ENCODE data around the gene TOM1L2.
A peak's percentile ranks its signal among the peaks of the same experiment; 100 is the strongest.
"Not testable (repeated sequence)": the region's sequence is repeated elsewhere in the genome, so short reads cannot be mapped to it uniquely, and the experiment has no call there.

The TOM1L2 gene

DNA sequence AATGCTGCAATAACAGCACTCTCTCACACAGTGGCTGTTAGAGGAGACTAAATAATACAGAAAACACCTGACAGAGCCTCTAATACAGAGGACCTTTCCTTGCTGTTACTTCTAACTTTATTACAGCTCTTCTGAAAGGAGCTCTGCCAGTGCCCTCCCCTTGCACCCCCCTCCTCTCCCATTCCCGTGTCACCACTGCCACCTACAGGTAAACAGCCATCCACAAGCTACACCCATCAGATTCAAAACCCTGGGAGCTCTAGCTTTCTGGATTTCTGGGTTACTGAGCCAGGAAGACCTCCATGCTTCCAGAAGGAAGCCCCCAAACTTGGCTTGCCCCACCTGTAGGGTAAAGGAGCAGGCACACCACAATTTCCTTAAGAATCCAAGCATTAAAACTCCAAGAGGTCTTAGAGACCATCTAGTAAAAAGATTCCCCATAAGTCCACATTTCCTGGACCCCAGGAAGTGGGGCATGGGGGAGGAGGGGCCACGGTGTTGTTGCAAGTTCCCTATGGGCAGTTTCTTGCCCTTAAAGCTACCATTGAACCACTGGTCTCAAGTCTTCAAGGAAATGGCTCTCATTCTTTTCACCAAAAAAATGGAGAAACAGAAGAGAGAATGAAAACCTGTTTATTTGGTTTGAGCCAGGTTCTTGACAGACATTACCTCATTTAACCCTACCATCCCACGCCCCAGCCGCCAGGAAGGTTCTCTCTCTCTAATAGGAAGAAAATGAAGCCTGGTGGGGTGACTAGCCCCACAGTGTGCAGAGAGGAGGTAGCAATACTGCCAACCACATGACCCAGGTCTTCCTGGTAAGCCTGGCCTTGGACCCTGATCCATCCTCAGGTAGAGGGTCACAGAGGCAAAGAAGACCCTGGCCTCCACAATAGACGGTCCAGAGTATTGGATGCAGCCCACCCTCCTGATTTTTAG lies 52.8 kb downstream of the TOM1L2 start:
- H3K4me3 ChIP-seq (ENCODE audit: low read depth in 1 of 2, low read length in 2 of 2): no peak overlapping the region
- no peak overlapping the region for H3K9ac ChIP-seq (ENCODE audit: low read depth in 1 of 2, low read length in 2 of 2)
- H3K36me3 ChIP-seq (ENCODE audit: control insufficient read depth in 1 of 2, insufficient read depth in 2 of 2, low read length in 2 of 2): no peaks in the 10 kb centered on the region
- no peaks in the 10 kb centered on the region for H3K27me3 ChIP-seq (ENCODE audit: control insufficient read depth in 1 of 2, insufficient read depth in 2 of 2, low read length in 2 of 2)
- H3K9me3 ChIP-seq (ENCODE audit: control insufficient read depth in 1 of 2, low read length in 2 of 2): no peaks in the 10 kb centered on the region
- peaks cover 30 to 34% of the 10 kb centered on the region in 2 donors for H3K4me1 ChIP-seq (ENCODE audit: control insufficient read depth in 1 of 2, insufficient read depth in 2 of 2, low read length in 2 of 2)
- no peak overlapping the region for H3K27ac ChIP-seq (ENCODE audit: low read depth, low read length)

DNA sequence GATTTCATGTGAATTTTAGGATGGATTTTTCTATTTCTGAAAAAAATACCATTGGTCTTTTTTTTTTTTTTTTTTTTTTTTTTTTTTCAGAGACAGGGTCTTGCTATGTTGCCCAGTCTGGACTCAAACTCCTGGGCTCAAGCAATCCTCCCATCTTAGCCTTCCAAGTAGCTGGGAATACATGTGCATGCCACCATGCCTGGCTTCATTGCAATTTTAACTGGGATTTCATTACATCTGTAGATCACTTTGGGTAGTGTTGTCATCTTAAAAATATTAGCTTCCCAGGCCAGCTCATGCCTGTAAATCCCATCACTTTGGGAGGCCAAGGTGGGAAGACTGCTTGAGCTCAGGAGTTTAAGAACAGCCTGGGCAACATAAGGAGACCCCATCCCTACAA lies 54.8 kb downstream of the TOM1L2 start:
- Histone ChIP-seq H3K4me1 (ENCODE audit: control insufficient read depth in 1 of 2, insufficient read depth in 2 of 2, low read length in 2 of 2) (peaks cover 34 to 39% of the 10 kb centered on the region in 2 donors), H3K9me3 (ENCODE audit: control insufficient read depth in 1 of 2, low read length in 2 of 2) (no peaks in the 10 kb centered on the region), H3K9ac (ENCODE audit: low read depth in 1 of 2, low read length in 2 of 2) (no peak overlapping the region), H3K27me3 (ENCODE audit: control insufficient read depth in 1 of 2, insufficient read depth in 2 of 2, low read length in 2 of 2) (no peaks in the 10 kb centered on the region), H3K4me3 (ENCODE audit: low read depth in 1 of 2, low read length in 2 of 2) (no peak overlapping the region), H3K27ac (ENCODE audit: low read depth, low read length) (no peak overlapping the region), H3K36me3 (ENCODE audit: control insufficient read depth in 1 of 2, insufficient read depth in 2 of 2, low read length in 2 of 2) (no peaks in the 10 kb centered on the region)

DNA sequence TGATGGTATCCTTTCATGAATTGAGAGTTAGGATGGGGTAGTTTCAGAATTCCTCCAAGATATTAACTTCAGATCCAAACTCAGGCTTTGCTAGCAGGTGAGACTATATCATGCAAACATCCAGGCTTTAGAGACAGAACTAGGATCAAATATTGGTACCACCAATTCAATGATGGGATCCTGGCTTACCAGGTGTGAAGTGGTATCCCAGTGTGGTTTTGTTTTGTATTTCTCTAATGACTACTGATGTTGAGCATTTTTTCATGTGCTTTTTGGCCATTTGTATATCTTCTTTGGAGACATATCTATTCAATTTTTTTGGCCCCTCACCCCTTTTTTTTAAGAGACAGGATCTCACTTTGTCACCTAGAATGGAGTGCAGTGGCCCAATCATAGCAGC lies 57.0 kb downstream of the TOM1L2 start:
- Histone ChIP-seq H3K4me1 (ENCODE audit: control insufficient read depth in 1 of 2, insufficient read depth in 2 of 2, low read length in 2 of 2) (peaks cover 22 to 24% of the 10 kb centered on the region in 2 donors), H3K27me3 (ENCODE audit: control insufficient read depth in 1 of 2, insufficient read depth in 2 of 2, low read length in 2 of 2) (no peaks in the 10 kb centered on the region), H3K36me3 (ENCODE audit: control insufficient read depth in 1 of 2, insufficient read depth in 2 of 2, low read length in 2 of 2) (peaks cover 0 to 2% of the 10 kb centered on the region in 2 donors), H3K27ac (ENCODE audit: low read depth, low read length) (no peak overlapping the region), H3K4me3 (ENCODE audit: low read depth in 1 of 2, low read length in 2 of 2) (no peak overlapping the region), H3K9me3 (ENCODE audit: control insufficient read depth in 1 of 2, low read length in 2 of 2) (no peaks in the 10 kb centered on the region), H3K9ac (ENCODE audit: low read depth in 1 of 2, low read length in 2 of 2) (no peak overlapping the region)

DNA sequence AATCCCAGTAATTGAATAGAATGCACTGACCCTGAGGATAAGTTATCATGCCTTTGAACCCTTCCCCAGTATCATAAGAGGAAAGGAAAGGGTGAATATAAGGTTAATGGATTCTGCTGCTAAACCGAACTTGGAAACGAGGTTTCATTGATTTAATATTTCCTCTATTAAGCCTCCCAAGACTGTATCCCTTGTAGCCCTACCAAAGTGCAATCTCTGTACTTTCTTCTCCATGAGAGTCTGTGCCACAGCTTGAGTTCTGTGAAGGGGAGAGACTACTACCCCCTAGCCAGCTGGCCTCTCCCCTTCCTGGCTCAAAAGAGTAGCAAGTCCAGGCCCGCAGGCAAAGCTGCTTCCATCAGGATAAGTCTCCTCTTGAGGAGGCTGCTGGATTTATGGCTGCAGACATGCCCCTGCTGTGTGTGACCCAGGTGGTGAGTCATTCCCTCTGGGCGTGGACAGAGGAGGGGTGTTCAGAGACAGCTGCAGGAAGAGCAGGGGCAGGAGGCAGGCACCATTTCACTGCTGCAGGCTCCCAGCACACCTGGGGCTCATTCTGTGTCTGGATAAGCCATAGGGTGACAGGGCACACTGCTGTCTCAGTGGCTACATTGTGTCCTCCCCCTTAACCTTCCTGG lies 58.4 kb downstream of the TOM1L2 start:
- Histone ChIP-seq H3K9ac (ENCODE audit: low read depth in 1 of 2, low read length in 2 of 2) (no peak overlapping the region), H3K4me3 (ENCODE audit: low read depth in 1 of 2, low read length in 2 of 2) (no peak overlapping the region), H3K27me3 (ENCODE audit: control insufficient read depth in 1 of 2, insufficient read depth in 2 of 2, low read length in 2 of 2) (no peaks in the 10 kb centered on the region), H3K9me3 (ENCODE audit: control insufficient read depth in 1 of 2, low read length in 2 of 2) (no peaks in the 10 kb centered on the region), H3K4me1 (ENCODE audit: control insufficient read depth in 1 of 2, insufficient read depth in 2 of 2, low read length in 2 of 2) (peaks cover 11 to 13% of the 10 kb centered on the region in 2 donors), H3K27ac (ENCODE audit: low read depth, low read length) (peak overlapping the region; percentile 13), H3K36me3 (ENCODE audit: control insufficient read depth in 1 of 2, insufficient read depth in 2 of 2, low read length in 2 of 2) (peaks cover 0 to 2% of the 10 kb centered on the region in 2 donors)

DNA sequence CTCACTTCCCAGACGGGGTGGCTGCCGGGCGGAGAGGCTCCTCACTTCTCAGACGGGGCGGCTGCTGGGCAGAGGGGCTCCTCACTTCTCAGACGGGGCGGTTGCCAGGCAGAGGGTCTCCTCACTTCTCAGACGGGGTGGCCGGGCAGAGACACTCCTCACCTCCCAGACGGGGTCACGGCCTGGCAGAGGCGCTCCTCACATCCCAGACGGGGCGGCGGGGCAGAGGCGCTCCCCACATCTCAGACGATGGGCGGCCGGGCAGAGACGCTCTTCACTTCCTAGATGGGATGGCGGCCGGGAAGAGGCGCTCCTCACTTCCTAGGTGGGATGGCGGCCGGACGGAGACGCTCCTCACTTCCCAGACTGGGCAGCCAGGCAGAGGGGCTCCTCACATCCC lies 59.9 kb downstream of the TOM1L2 start:
- not testable (repeated sequence) for H3K4me3 ChIP-seq (ENCODE audit: low read depth in 1 of 2, low read length in 2 of 2); H3K27ac ChIP-seq (ENCODE audit: low read depth, low read length); H3K27me3 ChIP-seq (ENCODE audit: control insufficient read depth in 1 of 2, insufficient read depth in 2 of 2, low read length in 2 of 2); H3K36me3 ChIP-seq (ENCODE audit: control insufficient read depth in 1 of 2, insufficient read depth in 2 of 2, low read length in 2 of 2); H3K9me3 ChIP-seq (ENCODE audit: control insufficient read depth in 1 of 2, low read length in 2 of 2); H3K9ac ChIP-seq (ENCODE audit: low read depth in 1 of 2, low read length in 2 of 2)
- peaks cover 10 to 12% of the 10 kb centered on the region in 2 donors for H3K4me1 ChIP-seq (ENCODE audit: control insufficient read depth in 1 of 2, insufficient read depth in 2 of 2, low read length in 2 of 2)

- no peak overlapping the region for H3K4me3 ChIP-seq (ENCODE audit: low read depth in 1 of 2, low read length in 2 of 2)
- no peak overlapping the region for H3K27ac ChIP-seq (ENCODE audit: low read depth, low read length)
- peaks cover 2 to 5% of the 10 kb centered on the region in 2 donors for H3K36me3 ChIP-seq (ENCODE audit: control insufficient read depth in 1 of 2, insufficient read depth in 2 of 2, low read length in 2 of 2)
- H3K4me1 ChIP-seq (ENCODE audit: control insufficient read depth in 1 of 2, insufficient read depth in 2 of 2, low read length in 2 of 2): peaks cover 10 to 12% of the 10 kb centered on the region in 2 donors
- no peaks in the 10 kb centered on the region for H3K9me3 ChIP-seq (ENCODE audit: control insufficient read depth in 1 of 2, low read length in 2 of 2)
- no peak overlapping the region for H3K9ac ChIP-seq (ENCODE audit: low read depth in 1 of 2, low read length in 2 of 2)
- no peaks in the 10 kb centered on the region for H3K27me3 ChIP-seq (ENCODE audit: control insufficient read depth in 1 of 2, insufficient read depth in 2 of 2, low read length in 2 of 2)
Observed at GRCh38 chr17:17911001-17911613, 61.1 kb downstream of the TOM1L2 start.

DNA sequence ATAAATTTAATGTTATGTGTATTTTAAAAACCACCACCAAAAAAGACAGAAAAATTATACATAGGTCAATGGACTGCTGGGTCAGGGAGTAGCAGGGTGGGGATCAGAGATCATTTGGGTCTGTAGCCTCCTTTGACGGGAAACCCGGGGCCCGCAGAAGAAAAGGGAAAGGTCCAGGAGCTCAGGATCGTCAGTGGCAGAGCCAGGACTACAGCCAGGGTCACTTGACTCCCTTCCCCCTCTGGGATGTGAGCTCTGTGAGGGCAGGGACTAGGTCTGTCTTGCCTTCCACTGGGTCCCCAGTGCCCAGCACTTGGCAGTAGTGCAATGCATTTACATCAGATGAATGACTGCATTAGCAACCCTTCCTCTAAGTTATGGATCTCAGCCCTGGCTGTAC lies 62.1 kb downstream of the TOM1L2 start:
- Histone ChIP-seq H3K9me3 (ENCODE audit: control insufficient read depth in 1 of 2, low read length in 2 of 2) (no peaks in the 10 kb centered on the region), H3K9ac (ENCODE audit: low read depth in 1 of 2, low read length in 2 of 2) (no peak overlapping the region), H3K4me3 (ENCODE audit: low read depth in 1 of 2, low read length in 2 of 2) (no peak overlapping the region), H3K27me3 (ENCODE audit: control insufficient read depth in 1 of 2, insufficient read depth in 2 of 2, low read length in 2 of 2) (no peaks in the 10 kb centered on the region), H3K27ac (ENCODE audit: low read depth, low read length) (no peak overlapping the region), H3K36me3 (ENCODE audit: control insufficient read depth in 1 of 2, insufficient read depth in 2 of 2, low read length in 2 of 2) (peaks cover 2 to 6% of the 10 kb centered on the region in 2 donors), H3K4me1 (ENCODE audit: control insufficient read depth in 1 of 2, insufficient read depth in 2 of 2, low read length in 2 of 2) (peaks cover 10 to 12% of the 10 kb centered on the region in 2 donors)

DNA sequence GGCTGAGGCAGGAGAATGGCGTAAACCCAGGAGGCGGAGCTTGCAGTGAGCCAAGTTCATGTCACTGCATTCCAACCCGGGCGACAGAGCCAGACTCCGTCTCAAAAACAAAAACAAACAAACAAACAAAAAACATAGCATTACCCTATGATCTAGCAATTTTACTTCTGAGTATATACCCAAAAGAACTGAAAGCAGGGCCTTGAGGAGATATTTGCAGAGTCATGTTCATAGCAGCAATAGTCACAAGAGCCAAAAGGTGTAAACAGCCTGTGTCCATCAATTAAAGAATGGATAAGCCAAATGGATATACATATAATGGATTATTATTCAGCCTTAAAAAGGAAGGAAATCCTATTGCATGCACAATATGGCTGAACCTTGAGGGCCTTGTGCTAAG lies 63.1 kb downstream of the TOM1L2 start:
- H3K27me3 ChIP-seq (ENCODE audit: control insufficient read depth in 1 of 2, insufficient read depth in 2 of 2, low read length in 2 of 2): no peaks in the 10 kb centered on the region
- H3K9me3 ChIP-seq (ENCODE audit: control insufficient read depth in 1 of 2, low read length in 2 of 2): no peaks in the 10 kb centered on the region
- H3K4me1 ChIP-seq (ENCODE audit: control insufficient read depth in 1 of 2, insufficient read depth in 2 of 2, low read length in 2 of 2): peaks cover 6 to 7% of the 10 kb centered on the region in 2 donors
- no peak overlapping the region for H3K4me3 ChIP-seq (ENCODE audit: low read depth in 1 of 2, low read length in 2 of 2)
- peaks cover 2 to 12% of the 10 kb centered on the region in 2 donors for H3K36me3 ChIP-seq (ENCODE audit: control insufficient read depth in 1 of 2, insufficient read depth in 2 of 2, low read length in 2 of 2)
- H3K9ac ChIP-seq (ENCODE audit: low read depth in 1 of 2, low read length in 2 of 2): no peak overlapping the region
- no peak overlapping the region for H3K27ac ChIP-seq (ENCODE audit: low read depth, low read length)

- Histone ChIP-seq H3K27me3 (ENCODE audit: control insufficient read depth in 1 of 2, insufficient read depth in 2 of 2, low read length in 2 of 2) (no peaks in the 10 kb centered on the region), H3K27ac (ENCODE audit: low read depth, low read length) (no peak overlapping the region), H3K9me3 (ENCODE audit: control insufficient read depth in 1 of 2, low read length in 2 of 2) (no peaks in the 10 kb centered on the region), H3K9ac (ENCODE audit: low read depth in 1 of 2, low read length in 2 of 2) (no peak overlapping the region), H3K36me3 (ENCODE audit: control insufficient read depth in 1 of 2, insufficient read depth in 2 of 2, low read length in 2 of 2) (peaks cover 2 to 12% of the 10 kb centered on the region in 2 donors), H3K4me3 (ENCODE audit: low read depth in 1 of 2, low read length in 2 of 2) (no peak overlapping the region), H3K4me1 (ENCODE audit: control insufficient read depth in 1 of 2, insufficient read depth in 2 of 2, low read length in 2 of 2) (no peaks in the 10 kb centered on the region)
Observed at GRCh38 chr17:17907469-17907868, 64.7 kb downstream of the TOM1L2 start.

Data from duodenal mucosa (tissue), 2 donors.